Lower leg skin (tissue), 3 donors: ENCODE measurements around the gene SORCS2.

ENCODE experiments used
- CTCF ChIP-seq, 3 donors: fragments of 450-650 bp; IDR thresholded peaks; one replicate each; pipeline ENCODE4 v1.5.1; 2016; ENCODE audit warnings: antibody characterized with exemption in 3 of 3, mild to moderate bottlenecking in 3 of 3, moderate library complexity in 2 of 3
- POLR2A ChIP-seq, 2 donors: fragments of 450-650 bp; IDR thresholded peaks; one replicate each; pipeline ENCODE4 v1.6.1; 2016 to 2017; ENCODE audit warnings: antibody characterized with exemption in 2 of 2, mild to moderate bottlenecking in 1 of 2, moderate library complexity in 1 of 2

GRCh38 chr4:7384003-7384928 is 191.9 kb downstream of the SORCS2 start:
- TF ChIP-seq CTCF (IDR thresholded peaks at IDR 0.05) (no peak), POLR2A (IDR thresholded peaks at IDR 0.05) (no peak)
